ENCODE results near the gene FADS2.

Gene FADS2

DNA sequence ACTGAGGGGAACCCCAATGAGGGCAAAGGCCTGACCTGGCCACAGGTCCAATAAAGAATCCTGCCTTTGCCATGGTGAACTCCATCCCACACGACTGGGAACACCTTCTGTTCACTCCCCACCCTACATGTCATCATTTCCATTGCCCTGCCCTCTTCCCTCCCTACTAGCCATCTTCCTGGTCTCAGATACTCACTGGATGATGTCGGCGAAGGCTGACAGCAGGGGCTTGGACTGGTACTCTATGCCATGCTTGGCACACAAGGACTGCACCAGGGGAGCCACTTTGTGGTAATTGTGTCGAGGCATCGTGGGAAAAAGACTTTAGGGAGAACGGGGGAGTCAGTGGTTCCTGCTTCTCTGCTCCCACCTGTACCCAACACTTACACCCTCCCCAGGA is 25.5 kb upstream of the FADS2 start:
- no peak for TF ChIP-seq SUZ12 (IDR thresholded peaks at IDR 0.05)
- TF ChIP-seq ZNF384 (IDR thresholded peaks at IDR 0.05), result no peak
- TF ChIP-seq L3MBTL2 (conservative IDR thresholded peaks at IDR 0.05), result no peak
- TF ChIP-seq FOXM1 (IDR thresholded peaks at IDR 0.05; ENCODE audit: borderline replicate concordance), result no peak
- TF ChIP-seq, protein P1, sequence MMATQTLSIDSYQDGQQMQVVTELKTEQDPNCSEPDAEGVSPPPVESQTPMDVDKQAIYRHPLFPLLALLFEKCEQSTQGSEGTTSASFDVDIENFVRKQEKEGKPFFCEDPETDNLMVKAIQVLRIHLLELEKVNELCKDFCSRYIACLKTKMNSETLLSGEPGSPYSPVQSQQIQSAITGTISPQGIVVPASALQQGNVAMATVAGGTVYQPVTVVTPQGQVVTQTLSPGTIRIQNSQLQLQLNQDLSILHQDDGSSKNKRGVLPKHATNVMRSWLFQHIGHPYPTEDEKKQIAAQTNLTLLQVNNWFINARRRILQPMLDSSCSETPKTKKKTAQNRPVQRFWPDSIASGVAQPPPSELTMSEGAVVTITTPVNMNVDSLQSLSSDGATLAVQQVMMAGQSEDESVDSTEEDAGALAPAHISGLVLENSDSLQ (IDR thresholded peaks at IDR 0.05), result no peak
- TF ChIP-seq TARDBP (IDR thresholded peaks at IDR 0.05), result no peak
- no peak for TF ChIP-seq ELF4 (IDR thresholded peaks at IDR 0.05)
- no peak for TF ChIP-seq LEF1 (IDR thresholded peaks at IDR 0.05; ENCODE audit: borderline replicate concordance)
- no peak for TF ChIP-seq FOXA1 (IDR thresholded peaks at IDR 0.05)
- TF ChIP-seq HDGF (IDR thresholded peaks at IDR 0.05; ENCODE audit: borderline replicate concordance), result no peak
- TF ChIP-seq ARNT (IDR thresholded peaks at IDR 0.05), result no peak
- POLR2A ChIA-PET, result interaction anchor here (1.5 kb wide), 1 partner anchor 13 kb away, joined by 3 read pairs; no protein-coding TSS in a partner anchor
- DNase-seq (ENCODE audit: extremely low spot score), result no peak

DNA sequence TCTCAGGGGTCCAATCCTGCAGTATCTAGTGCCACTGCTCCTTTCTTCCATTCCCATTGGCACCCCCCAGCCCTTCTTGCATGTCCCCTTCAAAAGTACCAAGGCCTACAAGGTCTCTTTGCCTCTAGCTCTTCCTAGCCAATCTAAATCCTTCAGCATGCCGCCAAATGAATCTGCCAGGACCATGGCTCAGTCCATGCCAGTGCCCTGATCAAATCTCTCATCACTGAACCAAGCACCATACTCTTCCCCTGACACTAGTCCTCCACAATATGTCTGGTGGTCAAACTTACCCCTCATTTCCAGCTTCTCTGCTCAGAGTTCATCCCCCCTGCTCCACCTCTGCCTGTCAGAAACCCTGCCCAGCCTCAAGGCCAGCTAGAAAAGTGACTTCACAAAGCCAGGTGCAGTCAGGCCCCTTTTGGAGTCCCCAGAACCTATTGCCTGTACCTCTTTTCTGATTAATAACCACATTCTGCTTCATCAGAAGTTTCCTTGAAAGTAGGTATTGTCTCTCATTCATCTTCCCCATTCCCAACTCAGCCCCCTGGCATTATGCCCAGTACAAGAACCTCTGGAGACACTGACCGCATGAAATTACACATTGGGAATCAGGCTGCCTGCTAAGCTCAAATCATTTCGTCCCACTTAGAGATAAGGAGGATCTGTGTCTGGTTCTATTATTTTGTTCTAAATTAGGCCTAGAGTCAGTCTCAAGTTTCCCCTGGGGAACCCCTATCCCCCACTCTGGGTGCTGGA is 24.0 kb upstream of the FADS2 start:
- ChIA-PET POLR2A (interaction anchor here (1.0 to 1.7 kb wide), 2 partner anchors 12 to 13 kb away, joined by 3 to 4 read pairs; partner anchors contain the start of gene FADS1), CTCF (no interaction called here)
- TF ChIP-seq SUZ12 (IDR thresholded peaks at IDR 0.05) (no peak), FOXA1 (IDR thresholded peaks at IDR 0.05) (no peak), ZNF384 (IDR thresholded peaks at IDR 0.05) (no peak), SP1 (IDR thresholded peaks at IDR 0.05) (no peak), FOXM1 (IDR thresholded peaks at IDR 0.05; ENCODE audit: borderline replicate concordance) (no peak), LEF1 (IDR thresholded peaks at IDR 0.05; ENCODE audit: borderline replicate concordance) (no peak), ELF4 (IDR thresholded peaks at IDR 0.05) (no peak), L3MBTL2 (conservative IDR thresholded peaks at IDR 0.05) (no peak), CTBP1 (IDR thresholded peaks at IDR 0.05; ENCODE audit: borderline replicate concordance) (no peak), HDGF (IDR thresholded peaks at IDR 0.05; ENCODE audit: borderline replicate concordance) (no peak), TARDBP (IDR thresholded peaks at IDR 0.05) (no peak)
- TF ChIP-seq, protein P1 (IDR thresholded peaks at IDR 0.05), result no peak
- no peak for DNase-seq (ENCODE audit: extremely low spot score)

More for the DNA sequence above, 25.5 kb upstream of the FADS2 start:
- CTCF ChIA-PET, result no interaction called here

DNA sequence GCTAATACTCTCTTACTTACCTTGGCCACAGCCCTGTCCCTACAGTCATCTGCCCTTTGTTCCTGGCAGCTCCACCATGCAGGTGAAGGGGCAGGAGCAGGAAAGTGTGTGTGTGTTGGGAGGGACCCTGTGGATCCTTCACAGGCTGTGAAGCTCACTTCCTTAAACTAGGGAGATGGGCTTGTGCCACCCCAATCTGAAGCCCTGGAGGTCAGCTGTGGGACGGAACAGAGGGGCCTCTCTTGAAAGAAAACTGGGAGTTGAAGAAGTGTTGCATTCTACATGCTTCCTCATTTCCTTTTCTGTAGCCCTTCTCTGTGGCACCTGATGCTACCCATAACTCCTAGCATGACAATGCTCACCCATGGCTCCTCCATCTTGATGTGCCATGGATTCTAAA is 23.0 kb upstream of the FADS2 start:
- CTCF ChIA-PET, result no interaction called here
- POLR2A ChIA-PET, result interaction anchor here (0.6 to 1.1 kb wide), 2 partner anchors 9 to 10 kb away, joined by 3 to 4 read pairs; no protein-coding TSS in a partner anchor
- no peak for DNase-seq (ENCODE audit: extremely low spot score)
- TF ChIP-seq ZNF384 (IDR thresholded peaks at IDR 0.05) (no peak), HDGF (IDR thresholded peaks at IDR 0.05; ENCODE audit: borderline replicate concordance) (no peak), CTBP1 (IDR thresholded peaks at IDR 0.05; ENCODE audit: borderline replicate concordance) (no peak), TARDBP (IDR thresholded peaks at IDR 0.05) (no peak), ELF4 (IDR thresholded peaks at IDR 0.05) (no peak), SUZ12 (IDR thresholded peaks at IDR 0.05) (no peak), SP1 (IDR thresholded peaks at IDR 0.05) (no peak), NFRKB (IDR thresholded peaks at IDR 0.05) (no peak), FOXK2 (IDR thresholded peaks at IDR 0.05) (no peak), BHLHE40 (IDR thresholded peaks at IDR 0.05; ENCODE audit: borderline replicate concordance) (no peak), L3MBTL2 (conservative IDR thresholded peaks at IDR 0.05) (no peak), LEF1 (IDR thresholded peaks at IDR 0.05; ENCODE audit: borderline replicate concordance) (no peak), ARNT (IDR thresholded peaks at IDR 0.05) (no peak), FOXM1 (IDR thresholded peaks at IDR 0.05; ENCODE audit: borderline replicate concordance) (no peak), FOXA1 (IDR thresholded peaks at IDR 0.05) (no peak)
- TF ChIP-seq, protein P1 (IDR thresholded peaks at IDR 0.05), result no peak

DNA sequence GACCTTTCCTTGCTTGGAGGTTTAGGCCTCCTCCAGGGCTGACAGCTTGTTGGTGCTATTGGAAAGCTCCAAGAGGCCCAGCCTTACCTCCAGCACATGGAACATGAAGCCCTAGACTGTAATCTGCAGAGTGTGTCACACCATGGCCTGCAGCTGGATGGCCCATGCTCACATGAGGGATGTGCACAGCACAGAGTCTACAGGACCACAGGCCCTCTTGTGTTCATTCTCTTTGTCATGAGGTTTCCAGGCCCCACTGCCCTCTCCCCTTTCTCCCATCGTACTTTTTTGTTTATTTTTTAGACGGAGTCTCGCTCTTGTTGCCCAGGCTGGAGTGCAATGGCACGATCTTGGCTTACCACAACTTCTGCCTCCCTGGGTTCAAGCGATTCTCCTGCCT is 21.3 kb upstream of the FADS2 start:
- no peak for DNase-seq (ENCODE audit: extremely low spot score)
- TF ChIP-seq ZNF384 (IDR thresholded peaks at IDR 0.05) (no peak), LEF1 (IDR thresholded peaks at IDR 0.05; ENCODE audit: borderline replicate concordance) (no peak), FOXM1 (IDR thresholded peaks at IDR 0.05; ENCODE audit: borderline replicate concordance) (no peak)
- ChIA-PET CTCF (interaction anchor here (0.7 kb wide), 1 partner anchor 521 kb away, joined by 5 read pairs; no protein-coding TSS in a partner anchor), POLR2A (interaction anchor here (1.1 kb wide), 1 partner anchor 15 kb away, joined by 3 read pairs; no protein-coding TSS in a partner anchor)

DNA sequence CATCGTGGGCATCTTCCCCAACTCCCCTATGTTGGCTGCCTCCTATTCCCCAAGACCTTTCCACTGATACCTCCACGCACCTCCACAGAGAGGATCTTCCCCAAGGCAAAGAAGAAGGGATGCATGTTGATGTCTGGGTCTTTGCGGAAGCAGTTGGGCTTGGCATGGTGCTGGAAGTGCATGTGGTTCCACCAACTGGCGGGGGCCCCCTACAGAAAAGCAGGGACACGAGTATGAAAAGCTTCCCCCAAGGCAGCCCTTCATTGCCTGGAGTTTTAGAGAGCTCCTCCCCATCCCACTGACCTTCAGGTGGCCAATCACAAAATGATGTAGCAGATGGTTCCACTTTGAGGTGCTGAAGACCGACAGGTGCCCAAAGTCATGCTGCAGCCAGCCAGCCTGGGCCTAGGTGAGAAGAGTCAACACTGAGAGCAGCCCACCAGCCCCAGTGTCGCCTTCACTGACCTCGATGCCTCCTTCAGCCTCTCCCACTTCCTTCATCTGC is 17.4 kb upstream of the FADS2 start:
- no peak for DNase-seq (ENCODE audit: extremely low spot score)
- CTCF ChIA-PET, result no interaction called here
- POLR2A ChIA-PET, result no interaction called here
- no peak for TF ChIP-seq ELF4 (IDR thresholded peaks at IDR 0.05)
- TF ChIP-seq FOXK2 (IDR thresholded peaks at IDR 0.05), result no peak
- TF ChIP-seq HDGF (IDR thresholded peaks at IDR 0.05; ENCODE audit: borderline replicate concordance), result no peak
- TF ChIP-seq SUZ12 (IDR thresholded peaks at IDR 0.05), result no peak
- no peak for TF ChIP-seq BHLHE40 (IDR thresholded peaks at IDR 0.05; ENCODE audit: borderline replicate concordance)
- no peak for TF ChIP-seq SP1 (IDR thresholded peaks at IDR 0.05)
- TF ChIP-seq NFRKB (IDR thresholded peaks at IDR 0.05), result no peak

DNA sequence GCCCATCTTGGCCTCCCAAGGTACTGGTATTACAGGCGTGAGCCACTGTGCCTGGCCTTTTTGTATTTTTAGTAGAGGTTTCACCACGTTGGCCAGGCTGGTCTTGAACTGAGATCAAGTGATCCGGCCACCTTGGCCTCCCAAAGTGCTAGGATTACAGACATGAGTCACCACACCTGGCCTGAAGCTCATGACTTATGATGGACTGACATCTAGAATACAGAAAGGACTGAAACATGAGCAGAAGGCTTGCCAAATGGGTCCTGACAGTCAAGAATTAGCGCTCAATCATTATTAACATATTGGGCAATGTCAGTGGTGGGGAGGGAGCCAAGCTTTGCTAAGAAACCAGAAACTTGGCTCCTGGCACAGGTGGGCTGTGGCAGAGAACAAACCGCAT is 16.3 kb upstream of the FADS2 start:
- POLR2A ChIA-PET, result no interaction called here
- DNase-seq (ENCODE audit: extremely low spot score), result no peak
- CTCF ChIA-PET, result no interaction called here
- TF ChIP-seq ZNF384 (IDR thresholded peaks at IDR 0.05) (no peak), BHLHE40 (IDR thresholded peaks at IDR 0.05; ENCODE audit: borderline replicate concordance) (no peak), ELF4 (IDR thresholded peaks at IDR 0.05) (no peak), L3MBTL2 (conservative IDR thresholded peaks at IDR 0.05) (no peak), SUZ12 (IDR thresholded peaks at IDR 0.05) (no peak), HDGF (IDR thresholded peaks at IDR 0.05; ENCODE audit: borderline replicate concordance) (no peak)

Measured in HEK293T (cell line).